ENCODE data around the gene ERFL.
"Not testable (repeated sequence)": the region's sequence is repeated elsewhere in the genome, so short reads cannot be mapped to it uniquely, and the experiment has no call there.

Gene ERFL

GRCh38 chr19:41875973-41876372 lies 52.3 kb downstream of the ERFL start:
- not testable (repeated sequence) for DNase-seq

GRCh38 chr19:41872775-41873647 lies 55.2 kb downstream of the ERFL start:
- DNase-seq = peak; percentile 68

- DNase-seq = no peak
Observed at GRCh38 chr19:41872384-41872774, 55.9 kb downstream of the ERFL start.

- DNase-seq = peak; percentile 61
Observed at GRCh38 chr19:41871573-41872383, 56.5 kb downstream of the ERFL start.

GRCh38 chr19:41870401-41870873 lies 57.8 kb downstream of the ERFL start:
- no peak for DNase-seq

GRCh38 chr19:41869374-41869955 lies 58.8 kb downstream of the ERFL start:
- no peak for DNase-seq

GRCh38 chr19:41868989-41869300 lies 59.3 kb downstream of the ERFL start:
- no peak for DNase-seq

GRCh38 chr19:41868120-41868988 lies 59.9 kb downstream of the ERFL start:
- DNase-seq = no peak

- no peak for DNase-seq
Observed at GRCh38 chr19:41866284-41866683, 62.0 kb downstream of the ERFL start.

GRCh38 chr19:41864374-41864773 lies 63.9 kb downstream of the ERFL start:
- no peak for DNase-seq

GRCh38 chr19:41863209-41863931 lies 64.9 kb downstream of the ERFL start:
- no peak for DNase-seq

GRCh38 chr19:41862445-41862986 lies 65.7 kb downstream of the ERFL start:
- no peak for DNase-seq

GRCh38 chr19:41861846-41862245 lies 66.4 kb downstream of the ERFL start:
- no peak for DNase-seq

GRCh38 chr19:41861116-41861768 lies 67.0 kb downstream of the ERFL start:
- DNase-seq = no peak

GRCh38 chr19:41860419-41861115 lies 67.7 kb downstream of the ERFL start:
- DNase-seq = no peak

GRCh38 chr19:41859618-41860418 lies 68.4 kb downstream of the ERFL start, which contains the start of gene RPS19:
TSS of gene RPS19 (plus strand) at chr19:41860255. CDS start at chr19:41860775, 520 bp downstream.
- DNase-seq = peak; percentile 97

- DNase-seq = no peak
Observed at GRCh38 chr19:41859213-41859617, 69.0 kb downstream of the ERFL start.
